GM19397 (cell line): ENCODE results near the gene CERS2.
A peak's percentile ranks its signal among the peaks of the same experiment; 100 is the strongest.
"Not testable (repeated sequence)": the region's sequence is repeated elsewhere in the genome, so short reads cannot be mapped to it uniquely, and the experiment has no call there.

ENCODE experiments used
- ATAC-seq: cut with Tn5 transposase; IDR thresholded peaks from one replicate; pipeline ENCODE4 v1.9.1; 2021; ENCODE audit warnings: mild to moderate bottlenecking, moderate library complexity; ENCODE audit not compliant: unreplicated experiment

Gene CERS2

GRCh38 chr1:150971583-150972416 lies 2.8 kb downstream of the CERS2 start:
- no peak for ATAC-seq

GRCh38 chr1:150970808-150971582 lies 3.6 kb downstream of the CERS2 start:
- no peak for ATAC-seq

- no peak for ATAC-seq
Measured at GRCh38 chr1:150969626-150970025, 5.0 kb downstream of the CERS2 start.

- no peak for ATAC-seq
Measured at GRCh38 chr1:150968491-150968890, 6.1 kb downstream of the CERS2 start.

GRCh38 chr1:150967936-150968335 lies 6.7 kb downstream of the CERS2 start:
- ATAC-seq, result no peak

GRCh38 chr1:150966011-150966410 lies 8.6 kb downstream of the CERS2 start:
- ATAC-seq, result no peak

- no peak for ATAC-seq
Measured at GRCh38 chr1:150965605-150966004, 9.0 kb downstream of the CERS2 start.

GRCh38 chr1:150964164-150964489 lies 10.5 kb downstream of the CERS2 start:
- ATAC-seq, result no peak

GRCh38 chr1:150963321-150964163 lies 11.1 kb downstream of the CERS2 start:
- no peak for ATAC-seq

GRCh38 chr1:150961756-150962155 lies 12.9 kb downstream of the CERS2 start:
- ATAC-seq, result no peak

- ATAC-seq, result no peak
Measured at GRCh38 chr1:150960646-150961045, 14.0 kb downstream of the CERS2 start.

- no peak for ATAC-seq
Measured at GRCh38 chr1:150957666-150958065, 17.0 kb downstream of the CERS2 start.

- ATAC-seq, result no peak
Measured at GRCh38 chr1:150955280-150955679, 19.4 kb downstream of the CERS2 start.

- ATAC-seq, result no peak
Measured at GRCh38 chr1:150954708-150955107, 19.9 kb downstream of the CERS2 start.

GRCh38 chr1:150944856-150945255 lies 29.8 kb downstream of the CERS2 start:
- no peak for ATAC-seq

GRCh38 chr1:150931773-150932172 lies 42.9 kb downstream of the CERS2 start:
- ATAC-seq, result no peak

GRCh38 chr1:150928775-150929174 lies 45.9 kb downstream of the CERS2 start:
- ATAC-seq, result not testable (repeated sequence)

- no peak for ATAC-seq
Measured at GRCh38 chr1:150928286-150928685, 46.3 kb downstream of the CERS2 start.

GRCh38 chr1:150927624-150928023 lies 47.0 kb downstream of the CERS2 start:
- no peak for ATAC-seq

GRCh38 chr1:150926097-150926741 lies 48.4 kb downstream of the CERS2 start, which contains the start of gene SETDB1:
TSS of gene SETDB1 (plus strand) at chr1:150926363. CDS start at chr1:150927715, 1,352 bp downstream.
- ATAC-seq, result peak; percentile 93

- ATAC-seq, result no peak
Measured at GRCh38 chr1:150925080-150925479, 49.6 kb downstream of the CERS2 start.
